Heart left ventricle (tissue), 13 donors: ENCODE data around the gene SIRT1.

Source experiments
- CTCF ChIP-seq, 12 donors: fragments of 200-600 bp; sonication (generic) in 4 of 12; IDR thresholded peaks; one replicate each; pipeline versions ENCODE4 v1.5.0 to v1.8.0; 2018 to 2022; ENCODE audit warnings: antibody characterized with exemption in 12 of 12, mild to moderate bottlenecking in 5 of 12
- POLR2A ChIP-seq, 2 donors: fragments of 450-650 bp; IDR thresholded peaks; one replicate each; pipeline ENCODE4 v1.6.1; 2017; ENCODE audit warnings: antibody characterized with exemption in 2 of 2, mild to moderate bottlenecking in 2 of 2, moderate library complexity in 2 of 2
- donor health status: ischemic (EF 13 %, LVEDD 7.1; RV severe dilation, severe dysfunction).
- donor health status: DM: no; HTN: yes; CAD: no.
- donor health status: DM: no; HTN: no; CAD: no.
- donor health status: ischemic (EF 25% LVEDD 6.9; RV normal size, moderate dysfunction).
- donor health status: ischemic (EF 25% LVEDD 5.7; RV mildly dilated, moderate dysfunction).
- donor health status: ischemic (EF 35%, LVEDD 5.7; RV mildly dilated, moderate dysfunction).
- donor health status: nonischemic (EF 11% LVEDD 7.7; RV severe dilation, severe dysfunction).
- donor health status: DM: yes; HTN: yes; CAD: no.
- donor health status: PGD.
- donor health status: ischemic (EF 29% LVEDD 5.4; RV normal size, mild dysfunction).
- donor health status: nonischemic (EF 23%, LVEDD 6.1; RV moderate dilation, normal function).

- no peak for TF ChIP-seq POLR2A (IDR thresholded peaks at IDR 0.05)
- no peak for TF ChIP-seq CTCF (IDR thresholded peaks at IDR 0.05)
These were observed 21.4 kb upstream of the SIRT1 start for GRCh38 chr10:67863094-67863493.
